ENCODE data around the gene RMND5B. TPM values are rescaled to one million over a fixed set of nuclear protein-coding genes. Genes with fewer than 3 reads are reported as not detected.
A peak's percentile ranks its signal among the peaks of the same experiment; 100 is the strongest.
"Not testable (repeated sequence)": the region's sequence is repeated elsewhere in the genome, so short reads cannot be mapped to it uniquely, and the experiment has no call there.

Gene RMND5B
- total RNA-seq, 2 experiments from 2014 or later: 12.0 to 13.8 TPM

DNA sequence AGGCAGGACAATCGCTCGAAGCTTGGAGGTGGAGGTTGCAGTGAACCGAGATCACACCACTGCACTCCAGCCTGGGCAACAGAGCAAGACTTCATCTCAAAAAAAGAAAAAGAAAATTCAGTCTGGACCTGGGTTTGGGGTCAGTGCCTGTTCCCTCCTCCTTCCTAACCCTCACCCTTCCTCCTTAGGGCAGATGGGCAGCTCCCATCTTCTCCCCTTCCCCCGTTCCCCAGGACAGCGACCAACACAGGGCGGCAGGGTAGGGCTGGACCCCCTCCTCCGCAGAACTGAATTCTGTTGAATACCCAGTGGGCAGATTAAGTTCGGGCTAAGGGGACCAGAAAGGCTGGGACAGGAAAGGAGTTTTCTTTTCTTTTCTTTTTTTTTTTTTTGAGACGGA lies 1.5 kb upstream of the RMND5B start:
- H3K4me3 Mint-ChIP-seq: peak overlapping the region; percentile 62
- DNase-seq (no peak), ATAC-seq (ENCODE audit: poor library complexity) (no peak)
- peaks cover 14% of the 10 kb centered on the region for H3K36me3 Mint-ChIP-seq (ENCODE audit: low read depth)
- Histone ChIP-seq H3K4me1 (ENCODE audit: insufficient read depth, low read length) (peaks cover 19% of the 10 kb centered on the region), H3K27me3 (ENCODE audit: control insufficient read depth in 1 of 2, insufficient read depth in 2 of 2, low read length in 2 of 2) (no peaks in the 10 kb centered on the region), H3K4me3 (ENCODE audit: low read length) (no peak overlapping the region), H3K36me3 (ENCODE audit: insufficient read depth, low read length) (peaks cover 2% of the 10 kb centered on the region), H3K9me3 (ENCODE audit: control insufficient read depth in 1 of 2, insufficient read depth in 1 of 2, low read length in 2 of 2) (no peaks in the 10 kb centered on the region), H3K27ac (ENCODE audit: low read depth in 1 of 2, low read length in 2 of 2) (no peak overlapping the region)
- no peaks in the 10 kb centered on the region for H3K27me3 Mint-ChIP-seq
- CTCF ChIA-PET: interaction anchor here (3.9 kb wide), 1 partner anchor 9 kb away, joined by 17 read pairs; no protein-coding TSS in a partner anchor
- TF ChIP-seq, protein P1, sequence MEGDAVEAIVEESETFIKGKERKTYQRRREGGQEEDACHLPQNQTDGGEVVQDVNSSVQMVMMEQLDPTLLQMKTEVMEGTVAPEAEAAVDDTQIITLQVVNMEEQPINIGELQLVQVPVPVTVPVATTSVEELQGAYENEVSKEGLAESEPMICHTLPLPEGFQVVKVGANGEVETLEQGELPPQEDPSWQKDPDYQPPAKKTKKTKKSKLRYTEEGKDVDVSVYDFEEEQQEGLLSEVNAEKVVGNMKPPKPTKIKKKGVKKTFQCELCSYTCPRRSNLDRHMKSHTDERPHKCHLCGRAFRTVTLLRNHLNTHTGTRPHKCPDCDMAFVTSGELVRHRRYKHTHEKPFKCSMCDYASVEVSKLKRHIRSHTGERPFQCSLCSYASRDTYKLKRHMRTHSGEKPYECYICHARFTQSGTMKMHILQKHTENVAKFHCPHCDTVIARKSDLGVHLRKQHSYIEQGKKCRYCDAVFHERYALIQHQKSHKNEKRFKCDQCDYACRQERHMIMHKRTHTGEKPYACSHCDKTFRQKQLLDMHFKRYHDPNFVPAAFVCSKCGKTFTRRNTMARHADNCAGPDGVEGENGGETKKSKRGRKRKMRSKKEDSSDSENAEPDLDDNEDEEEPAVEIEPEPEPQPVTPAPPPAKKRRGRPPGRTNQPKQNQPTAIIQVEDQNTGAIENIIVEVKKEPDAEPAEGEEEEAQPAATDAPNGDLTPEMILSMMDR (IDR thresholded peaks at IDR 0.05): no peak
- H3K9me3 Mint-ChIP-seq: no peaks in the 10 kb centered on the region
- H3K4me1 Mint-ChIP-seq (ENCODE audit: low read depth): peaks cover 19% of the 10 kb centered on the region
- POLR2A ChIA-PET: interaction anchor here (3.8 kb wide), 1 partner anchor 24 kb away, joined by 23 read pairs; the partner anchor contains the start of gene NHP2
- intact Hi-C loops (cut with DNase I, micrococcal nuclease): no loop called here
- H3K27ac Mint-ChIP-seq: no peak overlapping the region

DNA sequence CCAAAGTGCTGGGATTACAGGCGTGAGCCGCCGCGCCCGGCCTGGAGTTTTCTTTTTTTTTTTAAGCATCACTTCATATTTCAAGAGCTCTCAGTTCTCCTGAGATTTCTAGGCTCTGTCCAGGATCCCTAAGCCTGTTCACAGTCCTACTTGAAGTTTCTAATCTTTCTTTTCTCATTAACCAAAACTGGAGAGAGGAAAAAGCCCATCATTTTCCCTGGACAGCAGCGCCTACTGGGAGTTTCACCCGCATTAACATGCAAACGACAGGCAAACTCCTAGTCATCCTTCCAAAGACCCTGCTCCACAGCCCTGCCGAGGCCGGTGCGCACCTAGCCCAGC lies 609 bp upstream of the RMND5B start:
- not testable (repeated sequence) for H3K27me3 Mint-ChIP-seq; H3K9me3 Mint-ChIP-seq; H3K27me3 ChIP-seq (ENCODE audit: control insufficient read depth in 1 of 2, insufficient read depth in 2 of 2, low read length in 2 of 2); H3K9me3 ChIP-seq (ENCODE audit: control insufficient read depth in 1 of 2, insufficient read depth in 1 of 2, low read length in 2 of 2); DNase-seq; ATAC-seq (ENCODE audit: poor library complexity); H3K36me3 ChIP-seq (ENCODE audit: insufficient read depth, low read length)
- intact Hi-C loops (cut with DNase I, micrococcal nuclease): loop anchor here in 1 of 2 experiments (2.0 kb wide), 1 partner anchor 17 kb away; the partner anchor contains the start of gene N4BP3
- CTCF ChIA-PET: interaction anchor here (2.6 to 3.9 kb wide), 2 partner anchors 9 to 54 kb away, joined by 7 to 17 read pairs; no protein-coding TSS in a partner anchor
- Mint-ChIP-seq H3K27ac (peak overlapping the region; percentile 51), H3K4me1 (ENCODE audit: low read depth) (peaks cover 23% of the 10 kb centered on the region), H3K4me3 (peak overlapping the region; percentile 82), H3K36me3 (ENCODE audit: low read depth) (peaks cover 19% of the 10 kb centered on the region)
- Histone ChIP-seq H3K4me1 (ENCODE audit: insufficient read depth, low read length) (peaks cover 19% of the 10 kb centered on the region), H3K4me3 (ENCODE audit: low read length) (peak overlapping the region; percentile 59), H3K27ac (ENCODE audit: low read depth in 1 of 2, low read length in 2 of 2) (peak overlapping the region in 1 of 2 donors; percentile 69)
- POLR2A ChIA-PET: interaction anchor here (1.9 to 3.8 kb wide), 2 partner anchors 9 to 23 kb away, joined by 14 to 23 read pairs; partner anchors contain the start of gene NHP2

- H3K4me1 ChIP-seq (ENCODE audit: insufficient read depth, low read length): peaks cover 19% of the 10 kb centered on the region
- peaks cover 35% of the 10 kb centered on the region for H3K4me1 Mint-ChIP-seq (ENCODE audit: low read depth)
- H3K27me3 Mint-ChIP-seq: no peaks in the 10 kb centered on the region
- peak overlapping the region; percentile 75 for H3K27ac Mint-ChIP-seq
- TF ChIP-seq, protein P1 (IDR thresholded peaks at IDR 0.05): no peak
- H3K9me3 ChIP-seq (ENCODE audit: control insufficient read depth in 1 of 2, insufficient read depth in 1 of 2, low read length in 2 of 2): no peaks in the 10 kb centered on the region
- no peaks in the 10 kb centered on the region for H3K9me3 Mint-ChIP-seq
- no peak for ATAC-seq (ENCODE audit: poor library complexity)
- H3K27me3 ChIP-seq (ENCODE audit: control insufficient read depth in 1 of 2, insufficient read depth in 2 of 2, low read length in 2 of 2): no peaks in the 10 kb centered on the region
- H3K4me3 ChIP-seq (ENCODE audit: low read length): peak overlapping the region; percentile 60
- ChIA-PET POLR2A (interaction anchor here (0.6 to 3.8 kb wide), 7 partner anchors 11 to 1677 kb away, joined by 3 to 23 read pairs (median 4); partner anchors contain the start of genes HNRNPAB and NHP2), CTCF (interaction anchor here (1.4 to 3.9 kb wide), 3 partner anchors 11 to 56 kb away, joined by 4 to 17 read pairs (median 7); partner anchors contain the start of gene N4BP3)
- H3K4me3 Mint-ChIP-seq: peak overlapping the region; percentile 90
- peaks cover 29% of the 10 kb centered on the region for H3K36me3 Mint-ChIP-seq (ENCODE audit: low read depth)
- H3K36me3 ChIP-seq (ENCODE audit: insufficient read depth, low read length): peaks cover 15% of the 10 kb centered on the region
- peak overlapping the region; percentile 42 to 69 for H3K27ac ChIP-seq (ENCODE audit: low read depth in 1 of 2, low read length in 2 of 2)
- no peak for DNase-seq
- intact Hi-C loops (cut with DNase I, micrococcal nuclease): loop anchor here in 1 of 2 experiments (2.0 kb wide), 1 partner anchor 19 kb away; the partner anchor contains the start of gene N4BP3
Observed at GRCh38 chr5:178131446-178131996, 707 bp downstream of the RMND5B start.

Data from CD4-positive, alpha-beta T cell (primary cell).